AG04450 (cell line): ENCODE results near the gene NUMB. TPM values are rescaled to one million over a fixed set of nuclear protein-coding genes. Genes with fewer than 3 reads are reported as not detected.
"Not testable (repeated sequence)": the region's sequence is repeated elsewhere in the genome, so short reads cannot be mapped to it uniquely, and the experiment has no call there.

Experiments used
- CTCF ChIA-PET: fragments of 300-600, 350-600 bp; formaldehyde crosslinking; extraction: SDS; loops from one replicate; lab custom pipeline; 2022; ENCODE audit warnings: antibody characterized with exemption, inconsistent platforms; lab: Charles Lee
- POLR2A ChIA-PET: fragments of 350-600 bp; formaldehyde crosslinking; extraction: SDS; loops from one replicate; lab custom pipeline; 2021; ENCODE audit warnings: antibody characterized with exemption, inconsistent platforms; lab: Yijun Ruan, JAX
- DNase-seq: peaks from one replicate; pipeline ENCODE4 v3.0.0-alpha.2; 2011; ENCODE audit warnings: low read depth, low spot score
- H3K27ac ChIP-seq: one replicate; pipeline ENCODE4 v1.5.1; 2012; ENCODE audit warnings: low read depth, low read length, control low read depth
- H3K27me3 ChIP-seq: one replicate; pipeline ENCODE4 v1.6.0; 2012; ENCODE audit warnings: low read length; ENCODE audit not compliant: control insufficient read depth, insufficient read depth
- H3K4me3 ChIP-seq: 2 replicates; pipeline ENCODE4 v1.5.1; 2011; ENCODE audit warnings: mild to moderate bottlenecking, low read depth, low read length, control low read depth
- H3K9me3 ChIP-seq: 2 replicates; pipeline ENCODE4 v1.5.1; 2012; ENCODE audit warnings: low read length; ENCODE audit not compliant: control insufficient read depth, insufficient read depth
- polyA plus RNA-seq: library from polyadenylated mRNA; depleted of rRNA; stranded (reverse); fragments of >200 nt; gene quantifications from 2 replicates; pipeline ENCODE4 v1.2.3, GENCODE V29; 2011
- TF ChIP-seq, protein P1 (sequence below): IDR thresholded peaks from 2 replicates; pipeline ENCODE4 v1.5.1; 2011; ENCODE audit warnings: low read depth, low read length, control low read depth, inconsistent platforms

Gene NUMB
- polyA plus RNA-seq, 1 experiment: 152 TPM

DNA sequence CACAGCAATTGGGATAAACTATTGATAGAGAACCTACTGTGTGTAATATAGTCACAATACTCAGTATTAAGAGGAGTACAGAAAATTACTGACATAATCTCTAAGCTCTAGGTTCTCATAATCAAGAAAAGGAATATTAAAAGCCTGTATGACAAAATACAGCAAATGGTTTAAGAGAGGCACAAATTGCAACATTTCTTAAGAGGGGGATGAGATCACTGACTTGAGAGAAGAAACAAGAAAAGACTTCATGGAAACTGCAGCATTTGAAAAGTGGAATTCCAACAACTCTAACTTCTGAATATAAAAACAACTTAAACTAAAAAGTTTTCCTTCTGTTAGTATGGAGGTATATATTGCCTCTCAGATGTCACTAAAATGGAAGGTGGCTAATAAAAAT is 89.7 kb downstream of the NUMB start:
- no peaks in the 10 kb centered on the region for H3K9me3 ChIP-seq
- ChIA-PET POLR2A (no interaction called here), CTCF (no interaction called here)
- no peaks in the 10 kb centered on the region for H3K27me3 ChIP-seq
- TF ChIP-seq, protein P1, sequence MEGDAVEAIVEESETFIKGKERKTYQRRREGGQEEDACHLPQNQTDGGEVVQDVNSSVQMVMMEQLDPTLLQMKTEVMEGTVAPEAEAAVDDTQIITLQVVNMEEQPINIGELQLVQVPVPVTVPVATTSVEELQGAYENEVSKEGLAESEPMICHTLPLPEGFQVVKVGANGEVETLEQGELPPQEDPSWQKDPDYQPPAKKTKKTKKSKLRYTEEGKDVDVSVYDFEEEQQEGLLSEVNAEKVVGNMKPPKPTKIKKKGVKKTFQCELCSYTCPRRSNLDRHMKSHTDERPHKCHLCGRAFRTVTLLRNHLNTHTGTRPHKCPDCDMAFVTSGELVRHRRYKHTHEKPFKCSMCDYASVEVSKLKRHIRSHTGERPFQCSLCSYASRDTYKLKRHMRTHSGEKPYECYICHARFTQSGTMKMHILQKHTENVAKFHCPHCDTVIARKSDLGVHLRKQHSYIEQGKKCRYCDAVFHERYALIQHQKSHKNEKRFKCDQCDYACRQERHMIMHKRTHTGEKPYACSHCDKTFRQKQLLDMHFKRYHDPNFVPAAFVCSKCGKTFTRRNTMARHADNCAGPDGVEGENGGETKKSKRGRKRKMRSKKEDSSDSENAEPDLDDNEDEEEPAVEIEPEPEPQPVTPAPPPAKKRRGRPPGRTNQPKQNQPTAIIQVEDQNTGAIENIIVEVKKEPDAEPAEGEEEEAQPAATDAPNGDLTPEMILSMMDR: no peak
- no peak for DNase-seq
- no peak overlapping the region for H3K4me3 ChIP-seq
- H3K27ac ChIP-seq: no peak overlapping the region

DNA sequence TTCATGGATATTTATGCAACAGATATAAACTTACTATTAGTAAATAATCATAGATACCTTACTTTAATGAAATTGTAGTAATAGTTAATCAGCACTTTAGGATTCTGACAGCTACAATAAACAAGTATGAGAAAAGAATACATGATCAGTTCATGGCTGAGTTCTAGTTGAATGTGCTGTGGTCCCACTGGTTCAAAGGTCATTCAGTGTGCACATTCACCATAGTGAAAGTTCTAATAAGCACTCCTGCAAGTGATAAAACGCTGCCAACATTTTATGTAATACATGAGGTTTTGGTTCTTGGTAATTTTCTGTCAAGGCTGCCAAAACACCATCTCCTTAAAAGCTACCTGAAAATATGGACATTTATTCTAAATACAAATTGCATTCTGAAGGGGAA is 92.6 kb downstream of the NUMB start:
- POLR2A ChIA-PET: no interaction called here
- H3K9me3 ChIP-seq: no peaks in the 10 kb centered on the region
- TF ChIP-seq, protein P1: no peak
- CTCF ChIA-PET: no interaction called here
- no peaks in the 10 kb centered on the region for H3K27me3 ChIP-seq
- DNase-seq: no peak
- H3K27ac ChIP-seq: no peak overlapping the region
- H3K4me3 ChIP-seq: no peak overlapping the region

- DNase-seq: no peak
- CTCF ChIA-PET: no interaction called here
- POLR2A ChIA-PET: no interaction called here
- no peak overlapping the region for H3K27ac ChIP-seq
- H3K9me3 ChIP-seq: no peaks in the 10 kb centered on the region
- no peaks in the 10 kb centered on the region for H3K27me3 ChIP-seq
- TF ChIP-seq, protein P1: no peak
- no peak overlapping the region for H3K4me3 ChIP-seq
These were observed 93.8 kb downstream of the NUMB start for GRCh38 chr14:73364559-73364958.

- Histone ChIP-seq H3K27me3 (no peaks in the 10 kb centered on the region), H3K27ac (no peak overlapping the region), H3K4me3 (no peak overlapping the region), H3K9me3 (no peaks in the 10 kb centered on the region)
- DNase-seq: no peak
- ChIA-PET POLR2A (no interaction called here), CTCF (no interaction called here)
- TF ChIP-seq, protein P1: no peak
These were observed 98.9 kb downstream of the NUMB start for GRCh38 chr14:73359445-73359844.

DNA sequence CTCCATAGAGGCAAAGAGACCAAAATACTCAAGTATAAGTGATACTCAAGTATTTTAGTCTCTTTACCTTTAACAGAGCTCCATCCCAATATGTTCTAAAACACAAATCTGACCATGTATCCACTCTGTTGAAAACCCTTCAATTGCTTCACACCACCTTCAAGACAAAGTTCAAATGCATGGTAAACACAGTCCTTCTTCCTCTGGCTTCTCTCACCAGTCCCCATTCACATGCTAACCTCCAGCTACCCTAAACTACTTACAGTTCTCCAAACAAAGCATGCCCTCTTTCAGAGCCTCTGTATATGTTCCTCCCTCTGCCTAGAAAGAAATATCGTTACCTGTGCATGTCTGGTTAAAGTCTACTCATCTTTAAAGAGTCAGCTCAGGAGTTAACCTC is 100.2 kb downstream of the NUMB start:
- TF ChIP-seq, protein P1: no peak
- Histone ChIP-seq H3K27ac (no peak overlapping the region), H3K9me3 (no peaks in the 10 kb centered on the region), H3K27me3 (no peaks in the 10 kb centered on the region), H3K4me3 (no peak overlapping the region)
- ChIA-PET POLR2A (no interaction called here), CTCF (interaction anchor here (1.0 kb wide), 1 partner anchor 63 kb away, joined by 3 read pairs; no protein-coding TSS in a partner anchor)
- no peak for DNase-seq

- H3K27me3 ChIP-seq, H3K4me3 ChIP-seq, H3K27ac ChIP-seq, CTCF ChIA-PET, POLR2A ChIA-PET, H3K9me3 ChIP-seq, DNase-seq: not testable (repeated sequence)
These were observed 109.3 kb downstream of the NUMB start for GRCh38 chr14:73349091-73349490.
